ENCODE measurements around the gene SLC9A1.
A peak's percentile ranks its signal among the peaks of the same experiment; 100 is the strongest.

Gene SLC9A1

DNA sequence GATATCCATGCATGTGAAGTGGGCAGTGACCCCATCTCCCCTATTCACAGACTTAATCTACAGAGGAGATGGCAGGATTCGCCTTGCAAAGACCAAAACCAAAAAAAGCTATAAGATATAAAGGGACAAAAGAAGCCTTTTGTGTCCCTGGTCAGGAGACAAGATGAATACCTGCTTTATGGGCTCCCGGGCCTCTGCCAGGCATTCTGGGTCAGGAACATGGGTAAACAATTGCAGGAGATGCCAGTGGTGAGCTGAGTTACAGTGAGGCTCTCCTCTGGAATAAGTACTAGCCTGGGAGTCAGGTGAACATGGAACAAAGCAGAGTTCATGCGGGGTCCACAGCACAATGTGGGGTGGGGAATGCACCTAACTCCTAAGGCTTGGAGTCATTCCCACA, 4.7 kb downstream of the SLC9A1 start:
- no peak for DNase-seq

DNA sequence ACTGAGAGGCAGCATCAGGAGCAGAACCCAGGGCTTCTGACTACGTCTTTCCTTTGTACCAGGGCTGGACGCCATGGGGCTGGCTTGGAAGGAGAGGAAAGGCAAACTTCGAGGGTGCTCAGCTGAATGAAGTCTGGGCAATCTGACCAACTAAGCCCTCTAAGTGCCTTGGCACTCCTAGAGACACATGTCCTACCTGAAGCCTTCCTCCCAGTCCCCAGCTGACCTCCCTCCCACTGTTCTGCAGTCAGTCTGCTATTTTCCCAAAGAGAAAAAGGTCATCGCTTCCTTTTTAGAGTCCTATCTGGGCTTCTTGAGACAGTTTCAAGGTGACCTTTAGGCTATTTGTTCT, 5.2 kb downstream of the SLC9A1 start:
- no peak for DNase-seq

DNA sequence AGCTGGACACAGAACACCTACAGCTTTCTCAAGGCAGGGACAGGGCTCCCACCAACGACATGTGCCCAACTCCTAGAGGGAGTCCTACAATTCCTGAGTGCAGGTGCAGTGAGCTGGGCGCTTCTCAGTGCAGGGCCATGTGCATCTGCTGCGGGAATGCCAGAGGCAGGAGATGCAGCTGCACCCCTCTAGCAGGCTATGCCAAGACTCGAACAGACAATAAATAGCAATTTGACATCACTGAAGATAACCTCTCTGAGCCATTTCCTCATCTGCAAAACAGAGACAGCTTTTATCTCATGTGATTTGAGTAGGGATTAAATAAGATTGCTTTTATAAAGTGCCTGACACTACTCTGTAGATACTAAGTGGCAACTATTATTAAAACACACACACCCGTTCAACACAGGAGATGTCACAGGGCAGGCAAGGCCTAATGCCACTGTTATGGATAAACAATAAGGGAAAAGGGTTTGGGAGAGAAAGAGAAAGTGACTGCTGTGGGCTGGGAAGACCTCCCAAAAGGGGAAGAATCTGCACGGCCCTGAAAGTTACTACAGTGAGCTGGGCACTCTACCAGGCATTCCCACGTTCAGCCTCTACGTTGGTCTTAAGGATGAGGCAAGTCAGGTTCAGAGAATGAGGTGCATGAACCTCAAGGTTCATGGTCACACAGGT, 5.7 kb downstream of the SLC9A1 start:
- no peak for DNase-seq

DNA sequence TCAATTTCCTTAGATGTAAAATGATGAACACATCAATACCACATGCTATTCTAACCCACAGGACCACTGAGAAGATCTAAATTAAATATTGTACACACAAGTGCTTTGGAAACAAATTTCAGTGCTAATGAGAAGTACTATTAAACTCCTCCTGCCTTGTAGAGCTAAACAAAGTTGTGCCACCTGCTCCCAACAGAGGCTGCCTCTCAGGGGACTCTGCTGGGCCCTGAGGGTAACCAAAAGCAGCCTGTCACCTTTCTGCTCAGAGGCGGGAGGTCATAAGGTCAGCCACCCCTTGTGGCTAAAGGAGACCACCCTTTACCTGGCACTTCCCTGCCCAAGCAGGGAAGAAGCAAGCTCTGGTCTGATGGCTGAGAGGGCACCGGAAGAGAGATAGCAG, 6.3 kb downstream of the SLC9A1 start:
- DNase-seq = no peak

DNA sequence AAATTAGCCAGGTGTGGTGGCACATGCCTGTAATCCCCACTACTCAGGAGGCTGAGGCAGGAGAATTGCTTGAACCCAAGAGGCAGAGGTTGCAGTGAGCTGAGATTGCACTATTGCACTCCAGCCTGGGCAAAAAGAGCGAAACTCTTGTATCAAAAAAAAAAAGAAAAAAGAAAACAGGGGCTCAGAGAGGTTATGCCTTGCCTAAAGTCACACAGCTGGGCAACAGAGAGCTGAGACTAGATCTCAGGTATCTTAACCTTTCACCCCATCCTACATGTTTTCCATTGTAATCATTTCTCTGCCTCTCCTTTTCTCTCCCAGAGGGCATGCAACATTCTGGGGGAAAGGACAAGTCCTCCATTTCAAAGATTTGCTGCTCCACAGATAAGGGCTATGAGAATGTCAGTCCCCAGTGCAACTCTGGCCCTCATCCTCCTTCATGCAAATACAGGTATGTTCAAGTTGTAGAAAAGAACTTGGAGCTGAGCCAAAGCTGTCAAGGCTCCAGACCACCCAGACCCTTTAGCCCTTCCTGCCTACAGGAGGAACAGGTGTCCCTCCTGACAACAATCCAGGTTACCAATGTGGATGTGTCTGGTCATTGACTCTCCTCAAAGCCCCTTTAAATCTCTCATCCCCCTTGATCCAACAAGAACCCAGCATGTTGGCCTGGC, 6.9 kb downstream of the SLC9A1 start:
- no peak for DNase-seq

DNA sequence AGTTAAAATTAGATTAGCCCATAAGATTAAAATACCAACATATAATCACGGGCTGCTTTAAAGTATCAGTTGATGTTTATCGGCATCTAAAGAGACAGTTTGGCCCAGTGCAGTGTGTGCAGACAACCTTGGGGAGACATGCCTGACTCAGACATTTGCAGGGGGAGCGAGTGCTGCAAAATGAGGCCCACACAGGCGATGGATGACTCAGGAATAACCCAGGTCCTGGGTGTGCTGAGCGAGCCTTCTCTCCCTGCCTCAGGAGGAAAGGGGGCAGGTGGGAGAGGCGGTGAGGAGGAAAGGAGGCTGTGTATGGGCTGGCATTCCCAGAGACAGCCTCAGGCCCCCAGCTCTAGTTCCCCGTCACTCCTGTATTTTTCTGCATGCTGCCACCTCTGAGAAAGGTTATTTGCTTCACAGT, 9.0 kb downstream of the SLC9A1 start:
- DNase-seq = no peak

DNA sequence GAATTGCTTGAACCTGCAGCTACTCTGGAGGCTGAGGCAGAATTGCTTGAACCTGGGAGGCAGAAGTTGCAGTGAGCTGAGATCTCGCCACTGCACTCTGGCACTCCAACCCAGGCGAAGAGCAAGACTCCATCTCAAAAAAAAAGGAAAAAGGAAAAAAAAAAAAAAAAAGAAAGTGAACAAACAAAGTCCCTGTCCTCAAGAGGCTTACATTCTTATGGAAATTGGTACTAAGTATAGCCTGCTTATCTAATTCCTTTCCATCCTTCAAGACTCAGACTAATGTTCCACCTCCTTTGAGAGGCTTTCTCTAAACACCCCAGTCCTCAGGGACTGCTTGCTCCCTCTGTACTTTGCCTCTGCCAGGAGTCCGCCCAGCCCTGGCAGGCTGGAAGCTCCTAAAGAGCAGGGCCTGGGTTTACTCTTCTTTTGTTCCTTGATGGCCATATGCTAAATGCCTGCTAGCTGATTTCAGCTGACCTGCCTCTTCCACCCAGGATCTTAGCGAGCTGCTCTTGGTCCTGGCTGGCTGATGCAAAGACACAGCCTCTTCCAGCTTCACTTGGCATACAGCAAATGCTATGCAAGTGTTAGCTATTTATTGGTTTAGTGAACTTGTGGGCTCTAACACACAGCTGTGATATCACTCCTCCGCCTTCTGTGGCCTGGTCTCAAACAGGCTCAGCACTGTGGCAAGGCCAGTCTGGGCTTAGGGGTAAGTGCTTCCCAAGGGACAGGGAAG, 9.8 kb downstream of the SLC9A1 start:
- no peak for DNase-seq

DNA sequence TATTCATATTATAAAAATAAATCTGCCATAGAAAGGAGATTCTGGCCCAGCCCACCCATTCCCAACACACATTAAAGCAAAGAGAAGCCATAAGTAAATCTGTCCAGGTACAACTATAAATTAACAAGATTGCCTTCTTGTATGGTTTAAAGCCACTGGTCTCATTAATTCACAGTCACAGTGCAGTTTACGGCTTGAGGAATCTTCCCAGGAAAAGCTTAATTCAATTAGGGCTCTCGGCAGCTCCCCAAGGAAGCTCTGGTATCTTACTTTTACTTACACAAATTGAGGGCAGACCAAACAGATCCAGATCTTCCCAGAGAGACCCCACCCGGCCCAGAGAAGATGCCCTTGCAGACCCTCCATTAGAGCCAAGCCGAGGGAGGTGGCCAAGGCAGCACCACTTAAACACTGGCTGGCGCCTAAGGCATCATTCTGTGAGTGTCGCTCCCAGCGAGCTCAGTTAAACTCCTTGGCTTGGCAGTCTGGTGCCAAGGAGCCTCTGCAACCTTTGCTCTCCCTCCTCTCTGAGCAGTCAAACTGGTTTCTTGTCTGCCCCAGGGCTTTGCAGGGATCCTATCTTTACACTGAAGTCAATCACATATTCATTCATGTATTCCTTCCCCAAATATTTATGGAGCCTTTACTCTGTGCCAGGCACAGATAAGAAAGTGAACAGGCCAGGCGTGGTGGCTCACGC, 10.7 kb downstream of the SLC9A1 start:
- no peak for DNase-seq

DNA sequence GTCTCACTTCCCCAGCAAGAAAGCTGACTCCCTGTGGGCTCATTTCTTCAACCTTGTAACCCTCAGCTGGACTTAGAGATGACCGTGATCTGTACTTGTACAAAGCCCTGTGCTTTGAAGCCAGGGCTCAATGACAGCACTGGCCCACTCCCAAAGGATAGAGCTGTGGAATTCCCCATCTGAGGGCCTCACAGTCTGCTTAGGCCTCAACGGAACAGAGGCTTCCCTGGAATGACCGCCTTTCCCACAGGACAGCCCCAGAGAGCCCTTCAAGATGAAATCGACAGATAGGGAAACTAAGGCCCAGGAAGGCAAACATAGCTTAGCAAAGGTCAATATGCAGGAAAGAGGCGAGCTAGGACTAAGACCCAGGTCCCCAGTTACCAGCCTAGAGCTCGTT, 11.5 kb downstream of the SLC9A1 start:
- DNase-seq = no peak

DNA sequence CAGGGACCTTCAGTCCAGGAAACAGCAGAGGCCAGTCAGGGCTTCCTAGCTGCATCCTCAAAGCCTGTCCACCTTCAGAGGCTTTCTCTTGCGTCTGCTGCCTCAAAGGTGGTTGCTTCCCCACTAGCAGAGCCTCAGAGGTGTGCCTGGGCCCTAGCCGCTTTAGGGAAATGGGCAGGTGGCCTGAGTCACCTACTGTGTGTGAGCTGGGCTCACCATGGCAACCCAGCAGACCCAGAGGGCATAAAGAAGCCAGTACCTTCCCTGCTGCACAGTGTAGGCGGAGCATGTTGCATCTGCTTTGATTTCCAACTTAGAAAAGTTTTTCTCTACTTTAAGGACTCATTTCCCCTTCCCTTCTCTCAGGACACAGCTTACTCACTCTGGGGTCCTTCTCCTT, 12.5 kb downstream of the SLC9A1 start:
- DNase-seq = peak in 1 of 2 experiments; percentile 34

DNA sequence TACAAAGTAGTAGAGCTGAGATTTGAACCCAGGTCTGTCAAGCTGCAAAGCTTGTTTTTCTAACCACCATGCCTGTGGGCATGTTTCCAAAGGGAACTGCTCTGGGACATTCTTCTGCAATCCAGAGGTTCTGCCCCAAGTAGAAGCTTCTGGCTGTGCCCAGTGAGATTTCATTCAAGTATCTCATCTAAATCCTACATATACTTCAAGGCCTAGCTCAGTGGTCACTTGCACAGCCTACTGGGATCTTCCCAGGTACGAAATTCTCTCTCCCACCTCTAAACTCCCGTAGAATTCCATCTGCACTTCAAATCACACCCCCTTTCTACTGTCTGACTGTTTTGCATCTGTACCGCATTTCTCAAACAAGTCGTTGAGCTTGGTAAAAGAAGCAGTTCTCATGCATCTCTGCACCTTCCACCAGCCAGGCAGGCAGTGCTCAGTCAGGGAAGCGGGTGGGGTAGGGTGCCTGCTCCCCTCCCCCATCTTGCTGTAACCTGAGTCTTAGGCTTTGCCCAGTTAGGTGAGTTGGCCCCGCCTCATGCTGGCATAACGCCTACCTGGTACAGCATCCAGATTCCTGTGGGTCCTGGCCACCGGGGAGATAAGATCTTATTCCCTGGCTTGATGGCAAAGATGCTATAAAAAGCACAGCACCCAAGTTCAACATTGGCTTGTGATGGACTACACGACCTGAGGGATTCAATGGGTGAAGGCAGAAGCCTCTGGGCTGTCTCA, 13.5 kb downstream of the SLC9A1 start:
- no peak for DNase-seq

DNA sequence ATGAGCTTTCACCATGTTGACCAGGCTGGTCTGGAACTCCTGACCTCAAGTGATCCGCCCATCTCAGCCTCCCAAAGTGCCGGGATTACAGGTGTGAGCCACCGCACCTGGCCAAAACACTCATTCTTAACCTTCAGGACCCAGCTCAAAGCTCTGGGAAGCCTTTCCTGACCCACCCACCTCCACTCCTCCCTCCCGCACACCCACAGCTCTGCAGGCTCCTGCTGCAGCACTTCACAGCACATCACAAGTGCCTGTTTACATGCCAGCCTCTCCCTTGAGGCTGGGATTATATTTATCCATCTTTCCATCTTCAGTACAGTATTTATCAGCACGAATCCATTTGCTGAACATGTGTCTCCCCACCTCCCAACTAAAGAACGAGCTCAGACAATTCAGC, 14.9 kb downstream of the SLC9A1 start:
- no peak for DNase-seq

DNA sequence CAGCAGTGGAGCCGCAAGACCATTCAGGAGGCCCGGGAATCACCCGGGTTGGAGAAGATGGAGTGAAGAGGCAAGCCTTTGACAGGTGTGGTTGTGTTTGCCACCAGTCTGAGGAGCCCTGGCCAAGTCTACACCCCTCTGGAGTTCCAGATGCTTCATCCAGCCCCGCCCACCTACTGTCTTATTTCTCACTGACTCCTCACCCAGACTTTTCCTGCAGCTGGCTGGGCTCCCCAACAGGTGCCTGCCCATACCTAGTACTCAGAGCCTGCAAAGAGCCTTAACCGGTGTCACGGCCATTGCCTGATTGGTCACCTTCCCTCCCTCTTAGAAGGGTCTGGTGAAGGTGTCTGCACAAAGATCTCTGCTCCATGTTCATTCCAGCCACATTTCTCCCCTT, 16.0 kb downstream of the SLC9A1 start:
- no peak for DNase-seq

DNA sequence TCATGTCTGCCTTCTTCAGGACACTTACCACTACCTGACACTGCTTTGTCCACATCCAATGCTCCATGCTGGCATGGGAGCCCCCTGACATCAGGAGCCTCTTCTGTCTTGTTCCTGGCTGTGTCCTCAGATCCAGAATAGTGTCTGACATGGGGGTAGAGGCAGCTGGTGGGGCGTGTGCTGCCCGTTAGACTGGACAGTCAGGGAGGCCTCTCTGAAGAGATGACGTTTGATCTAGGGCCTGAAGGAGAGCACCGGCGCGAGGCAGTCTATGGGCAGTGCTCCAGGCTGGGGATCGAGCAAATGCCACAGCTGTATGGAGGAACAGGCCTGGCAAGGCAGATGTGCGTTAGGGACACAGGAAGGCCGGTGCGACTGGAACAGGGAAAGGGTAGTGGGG, 16.6 kb downstream of the SLC9A1 start:
- no peak for DNase-seq

DNA sequence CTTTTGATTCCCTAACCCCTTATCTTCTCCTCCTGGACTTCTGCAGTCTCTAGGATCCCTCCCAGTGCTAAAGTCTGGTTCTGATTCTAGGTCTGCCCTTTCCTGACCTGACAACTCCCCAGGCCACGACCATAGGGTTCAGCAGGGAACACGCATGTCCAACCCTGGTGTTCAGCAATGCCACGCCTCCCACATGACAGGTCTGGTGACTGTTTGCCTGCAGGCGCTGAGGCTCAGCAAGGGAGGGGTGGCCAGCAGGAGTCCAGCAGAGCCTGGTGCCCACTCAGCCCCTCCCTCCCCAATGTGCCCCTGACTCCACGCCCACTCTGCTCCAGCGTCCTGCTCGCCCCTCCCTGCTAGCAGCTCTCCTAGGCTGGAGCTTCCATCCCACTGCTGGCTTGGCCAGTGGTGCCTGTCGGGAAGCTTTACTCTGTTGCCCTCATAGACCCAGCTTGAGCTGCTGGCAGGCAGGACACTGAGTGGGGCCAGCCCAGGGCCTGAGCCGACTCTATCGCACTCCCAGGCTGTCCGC, 17.3 kb downstream of the SLC9A1 start:
- no peak for DNase-seq

DNA sequence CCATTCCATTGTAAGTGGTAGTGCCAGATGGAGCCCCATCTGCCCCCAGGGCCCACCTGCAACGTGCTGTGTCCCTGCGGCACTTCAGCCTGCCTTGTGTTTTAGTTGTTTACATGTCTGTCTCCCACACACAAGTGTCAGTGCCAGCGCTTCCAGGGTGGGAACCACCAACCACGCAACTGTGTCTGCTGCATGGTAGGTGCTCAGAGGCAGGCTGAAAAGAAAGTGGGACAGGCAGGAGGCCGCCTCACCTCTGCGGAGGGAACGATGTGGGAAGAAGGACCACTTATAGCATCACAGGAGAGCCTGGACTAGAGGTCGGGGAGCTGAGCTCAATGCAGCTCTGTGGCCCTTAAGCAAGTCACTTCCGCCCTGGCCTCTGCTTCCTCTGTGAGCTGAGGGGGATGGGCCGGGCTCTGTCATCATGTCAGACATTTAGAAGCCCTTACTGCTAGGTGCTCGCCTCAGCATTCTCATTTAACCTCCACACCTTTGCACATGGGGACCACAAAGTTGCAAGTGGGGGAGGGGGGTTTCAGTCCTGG, 17.9 kb downstream of the SLC9A1 start:
- DNase-seq = peak; percentile 66 to 70

DNA sequence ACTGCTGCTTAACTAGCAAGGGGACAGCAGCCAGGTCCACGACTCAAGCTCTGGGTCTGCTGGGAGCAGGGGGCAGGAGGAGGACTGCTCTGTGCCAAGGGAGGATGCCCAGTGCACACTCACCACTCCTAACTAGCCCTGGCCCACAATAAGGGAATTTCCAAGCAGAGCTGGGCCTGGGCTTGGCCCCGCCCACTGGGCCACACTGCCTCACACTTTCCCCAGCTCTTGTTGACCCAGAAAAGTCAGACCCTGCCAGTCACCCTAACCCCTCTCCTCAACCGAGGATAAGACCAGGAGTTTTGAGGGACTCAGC, 18.7 kb downstream of the SLC9A1 start:
- DNase-seq = no peak

DNA sequence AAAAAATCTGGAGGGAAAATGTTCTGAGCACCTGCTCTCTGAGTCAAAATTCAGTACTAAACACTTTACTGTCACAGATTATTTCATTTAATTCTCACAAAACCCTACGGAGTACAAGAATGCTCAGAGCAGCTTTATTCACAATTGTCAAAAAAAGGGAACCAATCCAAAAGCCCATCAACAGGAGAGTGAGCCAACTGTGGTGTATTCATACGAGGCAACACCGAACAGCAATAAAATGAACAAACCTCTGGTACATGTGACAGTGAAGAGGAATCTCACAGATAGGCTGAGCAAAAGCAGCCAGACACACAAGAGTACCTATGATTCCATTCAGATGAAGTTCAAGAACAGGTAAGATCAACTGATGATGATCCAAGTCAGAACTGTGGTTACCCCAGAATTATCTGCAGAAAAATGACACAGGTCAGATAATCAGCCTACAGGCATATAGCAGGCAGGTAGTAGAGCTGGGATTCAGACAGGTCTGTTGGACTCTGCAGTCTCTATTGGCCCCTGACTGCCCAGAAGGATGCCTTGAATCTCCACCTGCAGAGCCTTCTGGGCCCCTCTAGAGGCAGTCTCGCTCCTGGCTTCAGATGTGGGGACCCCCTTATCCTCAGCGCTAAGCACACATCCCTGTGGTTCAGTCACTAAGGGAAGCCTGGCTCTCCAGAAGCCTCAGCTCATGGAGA, 19.2 kb downstream of the SLC9A1 start:
- DNase-seq = no peak

DNA sequence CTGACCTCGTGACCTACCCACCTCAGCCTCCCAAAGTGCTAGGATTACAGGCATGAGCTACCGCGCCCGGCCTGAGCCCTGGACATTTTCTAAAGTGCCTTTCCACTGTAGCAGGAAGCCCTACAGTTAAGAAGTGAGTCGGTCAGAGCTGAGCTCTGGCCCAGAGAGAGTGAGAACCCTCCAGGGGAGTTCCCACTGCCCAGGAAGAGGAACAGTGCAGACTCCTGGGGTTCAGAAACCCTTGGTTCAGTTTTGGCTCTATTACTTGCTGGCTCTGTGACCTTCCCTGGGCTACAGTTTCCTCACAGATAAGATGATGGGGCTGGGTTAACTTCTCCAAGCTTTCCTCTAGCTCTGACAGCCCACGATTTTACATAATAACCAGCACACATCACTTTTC, 20.9 kb downstream of the SLC9A1 start:
- no peak for DNase-seq

DNA sequence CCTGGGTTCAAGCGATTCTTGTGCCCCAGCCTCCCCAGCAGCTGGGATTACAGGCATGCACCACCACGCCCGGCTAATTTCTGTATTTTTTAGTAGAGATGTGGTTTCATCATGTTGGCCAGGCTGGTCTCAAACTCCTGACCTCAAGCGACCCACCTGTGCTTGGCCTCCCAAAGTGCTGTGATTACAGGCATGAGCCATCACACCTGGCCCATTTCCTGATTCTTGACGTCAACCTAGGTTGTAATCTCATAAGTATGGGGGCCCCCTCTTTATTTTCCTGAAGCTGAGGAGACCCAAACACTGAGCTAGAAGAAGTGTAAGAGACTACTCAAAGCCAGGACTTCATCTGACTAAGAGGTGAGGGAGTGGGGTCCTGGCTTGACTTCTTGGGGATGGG, 21.8 kb downstream of the SLC9A1 start:
- DNase-seq = no peak

DNA sequence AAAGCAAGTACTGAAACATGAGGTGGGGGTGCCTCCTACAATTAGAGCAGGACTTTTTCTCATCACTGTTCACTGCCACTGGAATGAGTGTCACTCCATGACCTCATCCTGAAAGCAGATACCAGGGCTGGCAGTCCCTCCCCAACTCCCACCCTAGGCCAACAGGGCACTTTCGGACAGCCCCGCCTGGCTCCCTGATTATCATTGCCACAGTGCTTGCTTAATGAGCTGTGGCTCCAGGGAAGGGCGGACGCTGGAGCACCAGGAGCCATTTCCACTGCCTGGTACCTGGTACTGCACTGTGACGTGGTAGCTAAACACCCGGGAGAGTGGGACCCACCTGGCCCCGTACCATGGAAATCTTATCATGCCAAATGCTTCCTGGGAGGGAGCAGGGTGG, 22.3 kb downstream of the SLC9A1 start:
- DNase-seq = no peak

DNA sequence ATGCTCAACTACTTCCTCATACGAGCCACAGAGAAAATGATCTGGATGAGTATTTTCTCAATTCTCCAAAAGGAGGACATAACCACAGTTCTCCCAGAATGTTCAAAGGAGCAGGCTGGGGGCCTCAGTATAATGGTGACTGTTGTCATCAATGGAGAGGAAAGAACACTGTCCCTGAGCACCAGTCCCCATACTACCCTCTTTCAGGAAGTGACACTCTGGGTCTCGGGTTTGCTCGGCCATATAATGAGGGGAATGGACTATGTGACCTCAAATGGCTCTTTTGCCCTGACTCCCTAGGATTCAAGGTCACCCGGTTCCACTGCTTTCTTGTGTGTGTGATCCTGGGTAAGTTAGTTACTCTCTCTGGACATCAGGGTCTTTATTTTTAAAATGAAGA, 22.8 kb downstream of the SLC9A1 start:
- no peak for DNase-seq

All from stimulated activated CD4-positive, alpha-beta T cell treated with anti-CD3 and anti-CD28 coated beads, Interleukin-4, amount 100 ng/mL, for 4 hours (primary cell).